Measurements from ENCODE around the gene SEPTIN2. TPM values are rescaled to one million over a fixed set of nuclear protein-coding genes. Genes with fewer than 3 reads are reported as not detected.

The SEPTIN2 gene
- total RNA-seq, 4 donors from 2014 or later: 311 to 585 (median 373) TPM

- WGBS, 2 donors: 88 to 89% methylated on average over 2 of the region's 2 CpGs
- H3K27ac ChIP-seq: no peak overlapping the region
- no peak overlapping the region for H3K4me3 ChIP-seq
- DNase-seq (ENCODE audit: low spot score in 2 of 2): no peak
- H3K4me1 ChIP-seq: peaks cover 0 to 7% (median 0%) of the 10 kb centered on the region in 4 donors
- no peaks in the 10 kb centered on the region for H3K27me3 ChIP-seq
- TF ChIP-seq CTCF (IDR thresholded peaks at IDR 0.05) (no peak), POLR2A (IDR thresholded peaks at IDR 0.05) (no peak), EP300 (IDR thresholded peaks at IDR 0.05) (no peak)
- peaks cover 0 to 63% (median under 1%) of the 10 kb centered on the region in 3 donors for H3K36me3 ChIP-seq
- H3K9me3 ChIP-seq: no peaks in the 10 kb centered on the region
These were observed 19.1 kb downstream of the SEPTIN2 start for GRCh38 chr2:241334813-241335212.

GRCh38 chr2:241339839-241340630 is 24.3 kb downstream of the SEPTIN2 start:
- H3K4me3 ChIP-seq: no peak overlapping the region
- 38 to 39% methylated on average over 8 of the region's 8 CpGs for WGBS, 2 donors
- TF ChIP-seq EP300 (IDR thresholded peaks at IDR 0.05) (no peak), POLR2A (IDR thresholded peaks at IDR 0.05) (no peak), CTCF (IDR thresholded peaks at IDR 0.05) (no peak)
- no peaks in the 10 kb centered on the region for H3K9me3 ChIP-seq
- peaks cover 3 to 79% (median 19%) of the 10 kb centered on the region in 3 donors for H3K36me3 ChIP-seq
- DNase-seq (ENCODE audit: low spot score in 2 of 2): no peak
- no peaks in the 10 kb centered on the region for H3K27me3 ChIP-seq
- peaks cover 0 to 20% (median 0%) of the 10 kb centered on the region in 4 donors for H3K4me1 ChIP-seq
- peak overlapping the region in 2 of 4 donors; percentile 25 to 43 for H3K27ac ChIP-seq

- H3K4me1 ChIP-seq: peaks cover 0 to 20% (median 0%) of the 10 kb centered on the region in 4 donors
- 73 to 84% methylated on average over 3 of the region's 3 CpGs for WGBS, 2 donors
- peaks cover 3 to 83% (median 21%) of the 10 kb centered on the region in 3 donors for H3K36me3 ChIP-seq
- no peaks in the 10 kb centered on the region for H3K27me3 ChIP-seq
- peak overlapping the region in 2 of 4 donors; percentile 21 to 43 for H3K27ac ChIP-seq
- DNase-seq (ENCODE audit: low spot score in 2 of 2): no peak
- no peak for TF ChIP-seq POLR2A (IDR thresholded peaks at IDR 0.05)
- no peak for TF ChIP-seq EP300 (IDR thresholded peaks at IDR 0.05)
- no peak for TF ChIP-seq CTCF (IDR thresholded peaks at IDR 0.05)
- H3K4me3 ChIP-seq: no peak overlapping the region
- no peaks in the 10 kb centered on the region for H3K9me3 ChIP-seq
These were observed 25.0 kb downstream of the SEPTIN2 start for GRCh38 chr2:241340631-241341163.

- no peak overlapping the region for H3K4me3 ChIP-seq
- H3K36me3 ChIP-seq: peaks cover 3 to 98% (median 46%) of the 10 kb centered on the region in 3 donors
- WGBS, 2 donors: 95% methylated on average over 9 of the region's 9 CpGs
- DNase-seq (ENCODE audit: low spot score in 2 of 2): no peak
- no peaks in the 10 kb centered on the region for H3K9me3 ChIP-seq
- H3K27me3 ChIP-seq: no peaks in the 10 kb centered on the region
- no peak overlapping the region for H3K27ac ChIP-seq
- TF ChIP-seq CTCF (IDR thresholded peaks at IDR 0.05) (no peak), EP300 (IDR thresholded peaks at IDR 0.05) (no peak), POLR2A (IDR thresholded peaks at IDR 0.05) (no peak)
- peaks cover 0 to 12% (median 0%) of the 10 kb centered on the region in 4 donors for H3K4me1 ChIP-seq
These were observed 29.4 kb downstream of the SEPTIN2 start for GRCh38 chr2:241344925-241345651.
